GM19452 (cell line): ENCODE results near the gene PDLIM1.

ENCODE experiments used
- ATAC-seq: cut with Tn5 transposase; IDR thresholded peaks from one replicate; pipeline ENCODE4 v1.9.1; 2021; ENCODE audit not compliant: unreplicated experiment

The PDLIM1 gene

GRCh38 chr10:95290461-95291364 is at the start of gene PDLIM1:
Gene PDLIM1 (minus strand): TSS chr10:95291003. CDS start chr10:95290915, 88 bp downstream.
- ATAC-seq: peak; percentile 37

GRCh38 chr10:95339863-95340262 is 49.1 kb upstream of the PDLIM1 start:
- no peak for ATAC-seq

GRCh38 chr10:95337423-95338160 is 46.8 kb upstream of the PDLIM1 start:
- ATAC-seq: no peak

GRCh38 chr10:95336702-95337101 is 45.9 kb upstream of the PDLIM1 start:
- no peak for ATAC-seq

- ATAC-seq: no peak
Observed at GRCh38 chr10:95335933-95336699, 45.3 kb upstream of the PDLIM1 start.

- no peak for ATAC-seq
Observed at GRCh38 chr10:95334805-95335144, 44.0 kb upstream of the PDLIM1 start.

GRCh38 chr10:95333997-95334804 is 43.4 kb upstream of the PDLIM1 start:
- ATAC-seq: no peak

GRCh38 chr10:95332666-95333249 is 42.0 kb upstream of the PDLIM1 start:
- ATAC-seq: no peak

GRCh38 chr10:95331596-95332130 is 40.9 kb upstream of the PDLIM1 start:
- no peak for ATAC-seq

- no peak for ATAC-seq
Observed at GRCh38 chr10:95330966-95331453, 40.2 kb upstream of the PDLIM1 start.

- no peak for ATAC-seq
Observed at GRCh38 chr10:95329296-95329695, 38.5 kb upstream of the PDLIM1 start.

- ATAC-seq: no peak
Observed at GRCh38 chr10:95328013-95328412, 37.2 kb upstream of the PDLIM1 start.

GRCh38 chr10:95327367-95327766 is 36.6 kb upstream of the PDLIM1 start:
- no peak for ATAC-seq

- no peak for ATAC-seq
Observed at GRCh38 chr10:95326396-95326795, 35.6 kb upstream of the PDLIM1 start.

- no peak for ATAC-seq
Observed at GRCh38 chr10:95325863-95326262, 35.1 kb upstream of the PDLIM1 start.

- no peak for ATAC-seq
Observed at GRCh38 chr10:95324436-95325268, 33.8 kb upstream of the PDLIM1 start.

GRCh38 chr10:95321554-95322301 is 30.9 kb upstream of the PDLIM1 start:
- no peak for ATAC-seq

GRCh38 chr10:95319239-95319638 is 28.4 kb upstream of the PDLIM1 start:
- no peak for ATAC-seq
